ENCODE measurements around the gene OR3A2.
"Not testable (repeated sequence)": the region's sequence is repeated elsewhere in the genome, so short reads cannot be mapped to it uniquely, and the experiment has no call there.

The OR3A2 gene

GRCh38 chr17:3385869-3386816 is at the start of gene OR3A2:
OR3A2 (minus strand) TSS chr17:3386308.
- DNase-seq (ENCODE audit: low read depth): no peak

GRCh38 chr17:3433741-3434140 is 47.6 kb upstream of the OR3A2 start, which contains the start of gene OR1E2:
OR1E2 (minus strand) TSS chr17:3433841; CDS start chr17:3433841, 0 bp downstream.
- DNase-seq (ENCODE audit: low read depth): no peak

GRCh38 chr17:3433215-3433614 is 47.1 kb upstream of the OR3A2 start:
- DNase-seq (ENCODE audit: low read depth): not testable (repeated sequence)

- no peak for DNase-seq (ENCODE audit: low read depth)
These were observed 32.1 kb upstream of the OR3A2 start for GRCh38 chr17:3418222-3418621.

GRCh38 chr17:3415610-3416009 is 29.5 kb upstream of the OR3A2 start:
- no peak for DNase-seq (ENCODE audit: low read depth)

GRCh38 chr17:3412216-3412615 is 26.1 kb upstream of the OR3A2 start:
- not testable (repeated sequence) for DNase-seq (ENCODE audit: low read depth)

- no peak for DNase-seq (ENCODE audit: low read depth)
These were observed 25.0 kb upstream of the OR3A2 start, which contains the start of gene OR3A3 for GRCh38 chr17:3411070-3411469. OR3A3 (plus strand) TSS chr17:3411370.

GRCh38 chr17:3403856-3404255 is 17.7 kb upstream of the OR3A2 start:
- DNase-seq (ENCODE audit: low read depth): not testable (repeated sequence)

GRCh38 chr17:3401786-3402185 is 15.7 kb upstream of the OR3A2 start:
- DNase-seq (ENCODE audit: low read depth): no peak

- DNase-seq (ENCODE audit: low read depth): no peak
These were observed 13.9 kb upstream of the OR3A2 start for GRCh38 chr17:3400055-3400454.

- no peak for DNase-seq (ENCODE audit: low read depth)
These were observed 12.2 kb upstream of the OR3A2 start, which contains the start of gene OR1E1 for GRCh38 chr17:3398310-3398709. OR1E1 (minus strand) TSS chr17:3398410; CDS start chr17:3398410, 0 bp downstream.

GRCh38 chr17:3397801-3398200 is 11.7 kb upstream of the OR3A2 start:
- DNase-seq (ENCODE audit: low read depth): not testable (repeated sequence)

GRCh38 chr17:3389791-3390190 is 3.7 kb upstream of the OR3A2 start:
- DNase-seq (ENCODE audit: low read depth): no peak

GRCh38 chr17:3381957-3382356 is 4.2 kb downstream of the OR3A2 start:
- no peak for DNase-seq (ENCODE audit: low read depth)

GRCh38 chr17:3378321-3378720 is 7.8 kb downstream of the OR3A2 start:
- DNase-seq (ENCODE audit: low read depth): no peak

GRCh38 chr17:3371167-3371566 is 14.9 kb downstream of the OR3A2 start:
- DNase-seq (ENCODE audit: low read depth): not testable (repeated sequence)

- not testable (repeated sequence) for DNase-seq (ENCODE audit: low read depth)
These were observed 43.3 kb downstream of the OR3A2 start for GRCh38 chr17:3342782-3343181.

GRCh38 chr17:3335876-3336275 is 50.2 kb downstream of the OR3A2 start:
- DNase-seq (ENCODE audit: low read depth): no peak

GRCh38 chr17:3318336-3318735 is 67.8 kb downstream of the OR3A2 start:
- no peak for DNase-seq (ENCODE audit: low read depth)

- DNase-seq (ENCODE audit: low read depth): no peak
These were observed 69.3 kb downstream of the OR3A2 start for GRCh38 chr17:3316836-3317235.

- no peak for DNase-seq (ENCODE audit: low read depth)
These were observed 77.5 kb downstream of the OR3A2 start for GRCh38 chr17:3308603-3309002.

GRCh38 chr17:3298260-3298659 is 87.8 kb downstream of the OR3A2 start, which contains the start of gene OR3A1:
OR3A1 (minus strand) TSS chr17:3298360; CDS start chr17:3292582, 5,778 bp downstream.
- DNase-seq (ENCODE audit: low read depth): no peak

- no peak for DNase-seq (ENCODE audit: low read depth)
These were observed 90.5 kb downstream of the OR3A2 start for GRCh38 chr17:3295632-3296031.
